Stimulated activated CD4-positive, alpha-beta T cell treated with anti-CD3 and anti-CD28 coated beads, Interleukin-2, amount 100 ng/mL, for 4 hours (primary cell): ENCODE results near the gene SNAP25.

Experiments used
- DNase-seq: peaks from one replicate; pipeline ENCODE4 v3.0.0-alpha.2; 2020; ENCODE audit warnings: low read depth

The SNAP25 gene

DNA sequence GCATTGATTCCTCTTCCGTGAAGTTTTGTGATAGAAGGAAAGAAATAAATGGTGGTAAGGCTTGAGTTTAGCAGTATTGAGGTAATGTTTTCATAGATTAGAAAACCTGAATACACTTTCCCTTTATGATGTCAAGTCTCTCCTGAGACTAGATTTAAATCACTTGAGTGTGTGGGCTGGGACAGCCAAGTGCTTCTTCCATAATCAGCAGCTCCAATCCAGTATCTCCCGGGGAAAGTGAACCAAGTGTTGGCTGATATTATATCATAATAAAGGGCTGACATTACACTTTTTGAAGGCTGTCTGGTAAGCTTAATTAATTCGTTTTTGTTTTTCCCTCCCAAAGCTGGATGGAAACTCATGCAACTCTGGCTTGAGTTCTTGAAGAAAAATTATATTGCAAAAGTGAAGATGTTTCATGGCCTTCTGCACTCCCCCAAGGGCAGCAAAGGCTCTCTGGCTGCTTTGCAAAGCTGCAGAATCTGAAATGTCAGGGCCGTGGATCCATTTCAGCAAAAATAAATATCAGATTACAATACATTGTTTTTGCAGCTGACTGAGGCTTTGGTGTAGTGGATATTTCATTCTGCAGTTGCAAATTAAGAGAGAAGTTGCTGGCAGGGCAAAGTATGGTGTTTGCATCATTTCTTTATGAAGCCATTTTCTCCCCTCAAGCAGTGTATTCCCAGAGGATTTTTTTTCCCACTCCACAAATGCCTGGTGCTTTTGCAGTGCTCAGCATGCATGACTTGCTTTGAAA, 114.2 kb downstream of the SNAP25 start:
- no peak for DNase-seq

DNA sequence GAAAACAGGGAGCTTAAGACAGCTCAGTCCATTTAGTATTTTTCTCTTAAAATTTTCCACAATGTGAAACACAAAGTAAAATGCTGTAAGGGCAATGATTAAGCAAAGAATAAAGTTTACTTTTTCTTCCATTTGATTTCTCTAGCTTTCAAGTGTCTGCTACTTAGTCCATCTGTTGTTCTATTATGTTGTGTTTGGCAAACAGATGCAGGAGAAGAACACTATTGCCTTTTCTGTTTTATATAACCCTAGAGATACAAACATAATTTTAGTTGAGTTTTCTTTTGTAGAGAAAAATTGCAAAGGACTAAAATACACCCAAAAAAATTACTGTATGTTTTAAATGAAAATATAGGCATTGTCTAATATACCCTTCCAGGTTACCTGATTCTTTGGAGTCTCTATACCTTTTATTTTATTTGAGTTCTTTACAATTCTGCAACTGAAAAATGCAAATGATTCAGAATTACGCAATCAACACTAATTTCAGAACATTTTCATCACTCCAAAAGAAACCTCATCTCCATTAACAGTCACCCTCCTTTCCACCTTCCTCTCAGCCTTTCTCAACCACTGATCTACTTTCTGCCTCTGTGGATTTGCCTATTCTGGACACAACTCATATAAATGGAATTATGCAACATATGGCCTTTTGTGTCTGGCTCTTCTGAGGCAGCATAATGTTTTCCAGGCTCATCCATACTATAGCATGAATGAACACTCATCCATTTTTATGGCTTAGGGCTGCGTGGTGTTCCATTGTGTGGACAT, 118.5 kb downstream of the SNAP25 start:
- DNase-seq, result no peak

GRCh38 chr20:10338426-10339180, 120.0 kb downstream of the SNAP25 start:
- DNase-seq, result no peak

- no peak for DNase-seq
These were observed 121.0 kb downstream of the SNAP25 start for GRCh38 chr20:10339609-10340008.

GRCh38 chr20:10342152-10342551, 123.5 kb downstream of the SNAP25 start:
- DNase-seq, result no peak

DNA sequence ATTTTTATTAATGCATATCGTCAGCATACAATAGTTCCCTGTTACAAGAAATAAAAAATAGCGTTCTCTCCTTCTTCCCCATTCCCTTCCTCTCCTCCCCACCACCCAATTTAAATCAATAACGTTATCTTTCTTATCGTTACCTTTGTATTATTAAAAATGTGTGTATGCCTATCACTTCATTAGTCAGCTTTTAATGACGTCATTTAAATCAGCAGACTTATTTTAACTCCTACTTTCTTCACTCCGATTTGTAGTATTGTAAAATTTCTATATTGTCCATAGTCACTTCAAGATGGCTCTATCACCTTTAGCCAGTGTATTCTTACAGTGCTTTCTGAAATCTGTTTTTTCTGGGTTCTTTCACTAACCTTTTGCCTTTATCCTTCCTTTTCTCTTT, 126.3 kb downstream of the SNAP25 start:
- no peak for DNase-seq

DNA sequence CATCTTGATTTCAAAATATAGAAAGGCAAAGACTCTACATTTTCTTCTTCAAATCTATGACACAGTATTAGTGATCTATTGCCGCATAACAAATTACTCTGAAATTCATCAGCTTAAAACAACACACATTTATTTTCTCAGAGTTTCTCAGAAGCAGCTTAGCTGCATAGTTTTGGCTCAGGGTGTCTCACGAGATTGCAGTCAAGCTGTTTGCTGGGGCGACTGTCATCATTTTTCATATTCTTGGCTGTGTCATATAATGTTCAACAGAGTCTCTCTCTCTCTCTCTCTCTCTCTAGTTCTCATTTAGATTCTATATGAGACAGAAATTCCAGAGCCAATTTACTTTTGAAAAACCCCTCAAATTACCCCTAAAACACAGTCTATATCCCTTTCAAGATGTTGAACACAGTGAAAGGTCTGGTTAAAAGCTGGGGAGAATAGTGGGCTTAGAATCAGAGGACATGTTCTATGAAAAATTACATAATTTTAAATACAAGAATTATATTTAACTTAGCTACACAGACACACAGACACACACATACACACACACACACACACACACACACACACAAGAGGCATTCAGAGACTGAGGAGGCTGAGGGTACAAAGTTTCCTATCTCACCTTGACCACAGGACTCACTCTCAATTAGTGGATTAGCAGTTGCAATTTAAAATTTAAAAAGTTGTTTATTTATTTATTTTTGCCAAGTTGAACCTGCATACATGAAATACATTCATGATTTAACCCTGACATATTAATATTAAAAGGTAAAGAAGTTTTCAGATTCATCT, 128.7 kb downstream of the SNAP25 start:
- DNase-seq, result no peak

GRCh38 chr20:10349118-10349517, 130.5 kb downstream of the SNAP25 start:
- no peak for DNase-seq

- no peak for DNase-seq
These were observed 131.7 kb downstream of the SNAP25 start for GRCh38 chr20:10350188-10350842.

DNA sequence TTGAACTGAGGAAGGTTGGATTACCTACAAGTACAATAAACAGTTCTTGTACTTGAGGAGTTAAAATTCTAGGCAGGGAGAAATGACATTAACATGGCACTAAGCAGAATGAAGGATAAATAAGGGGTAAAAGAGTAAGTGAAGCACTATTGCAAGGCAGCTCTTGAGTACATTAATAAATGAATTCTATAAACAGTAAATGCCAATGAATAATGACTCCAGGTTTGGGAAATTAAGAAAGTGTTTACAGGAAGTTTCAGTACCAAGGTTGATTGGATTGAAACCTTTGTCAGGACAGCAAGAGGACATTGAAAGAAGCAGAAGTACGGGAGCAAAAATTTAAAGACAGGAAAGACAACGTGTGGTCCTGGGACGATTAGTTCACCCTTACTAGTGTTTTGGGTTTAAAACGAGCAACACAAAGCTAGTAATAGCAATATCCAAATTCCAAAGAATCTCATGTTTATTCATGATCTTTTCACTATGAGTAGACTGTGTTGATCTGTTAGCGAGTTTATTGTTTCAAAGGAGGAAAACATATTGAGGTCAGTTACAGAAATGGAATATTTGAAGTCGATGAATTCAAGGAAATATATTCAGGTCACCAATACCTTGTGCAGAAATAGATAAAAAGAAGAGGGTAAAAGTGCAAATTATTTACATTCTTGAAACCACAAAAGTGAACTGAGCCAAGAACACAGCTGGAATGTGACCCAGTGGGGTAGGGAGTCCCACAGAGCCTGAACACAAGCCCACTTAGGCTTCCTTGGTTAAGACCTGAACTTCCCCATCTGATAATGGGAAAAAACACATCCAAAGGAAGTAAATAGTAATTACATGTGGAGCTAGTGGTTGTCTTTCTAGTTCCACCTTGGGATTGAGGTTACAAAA, 134.5 kb downstream of the SNAP25 start:
- no peak for DNase-seq

- DNase-seq, result no peak
These were observed 138.0 kb downstream of the SNAP25 start for GRCh38 chr20:10356628-10357027.
